Measurements from ENCODE around the gene ZNF595.
"Not testable (repeated sequence)": the region's sequence is repeated elsewhere in the genome, so short reads cannot be mapped to it uniquely, and the experiment has no call there.

GRCh38 chr4:22882-23281 is 30.2 kb upstream of the ZNF595 start:
- TF ChIP-seq, protein P1, sequence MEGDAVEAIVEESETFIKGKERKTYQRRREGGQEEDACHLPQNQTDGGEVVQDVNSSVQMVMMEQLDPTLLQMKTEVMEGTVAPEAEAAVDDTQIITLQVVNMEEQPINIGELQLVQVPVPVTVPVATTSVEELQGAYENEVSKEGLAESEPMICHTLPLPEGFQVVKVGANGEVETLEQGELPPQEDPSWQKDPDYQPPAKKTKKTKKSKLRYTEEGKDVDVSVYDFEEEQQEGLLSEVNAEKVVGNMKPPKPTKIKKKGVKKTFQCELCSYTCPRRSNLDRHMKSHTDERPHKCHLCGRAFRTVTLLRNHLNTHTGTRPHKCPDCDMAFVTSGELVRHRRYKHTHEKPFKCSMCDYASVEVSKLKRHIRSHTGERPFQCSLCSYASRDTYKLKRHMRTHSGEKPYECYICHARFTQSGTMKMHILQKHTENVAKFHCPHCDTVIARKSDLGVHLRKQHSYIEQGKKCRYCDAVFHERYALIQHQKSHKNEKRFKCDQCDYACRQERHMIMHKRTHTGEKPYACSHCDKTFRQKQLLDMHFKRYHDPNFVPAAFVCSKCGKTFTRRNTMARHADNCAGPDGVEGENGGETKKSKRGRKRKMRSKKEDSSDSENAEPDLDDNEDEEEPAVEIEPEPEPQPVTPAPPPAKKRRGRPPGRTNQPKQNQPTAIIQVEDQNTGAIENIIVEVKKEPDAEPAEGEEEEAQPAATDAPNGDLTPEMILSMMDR (IDR thresholded peaks at IDR 0.05): not testable (repeated sequence)
- not testable (repeated sequence) for TF ChIP-seq EZH2 (IDR thresholded peaks at IDR 0.05; ENCODE audit: borderline replicate concordance, insufficient read depth, low read depth, low read length, poor library complexity, severe bottlenecking)
